Mesendoderm (in vitro differentiated cells): ENCODE data around the gene LYG2.
"Not testable (repeated sequence)": the region's sequence is repeated elsewhere in the genome, so short reads cannot be mapped to it uniquely, and the experiment has no call there.

Experiments
- DNase-seq: peaks from one replicate; pipeline ENCODE4 v3.0.0; 2013
- H2AK5ac ChIP-seq: 2 replicates; pipeline ENCODE4 v1.6.1; 2013; ENCODE audit warnings: low read length, inconsistent platforms
- H2BK120ac ChIP-seq: 2 replicates; pipeline ENCODE4 v1.6.1; 2013; ENCODE audit warnings: low read depth, mild to moderate bottlenecking, low read length, moderate library complexity, mixed read lengths
- H2BK15ac ChIP-seq: replicated peaks from 2 replicates; pipeline ENCODE4 v1.6.1; 2013; ENCODE audit warnings: low read depth, mild to moderate bottlenecking, moderate library complexity
- H2BK5ac ChIP-seq: 2 replicates; pipeline ENCODE4 v1.6.1; 2013; ENCODE audit warnings: low read length, inconsistent platforms
- H3K18ac ChIP-seq: 2 replicates; pipeline ENCODE4 v1.6.1; 2013; ENCODE audit warnings: mild to moderate bottlenecking, low read length, mixed read lengths
- H3K23ac ChIP-seq: one replicate; pipeline ENCODE4 v1.6.1; 2013; ENCODE audit warnings: low read length
- H3K27ac ChIP-seq: 2 replicates; pipeline ENCODE4 v1.5.1; 2013; ENCODE audit warnings: low read depth, mild to moderate bottlenecking, inconsistent platforms, low read length, moderate library complexity
- H3K27me3 ChIP-seq: 2 replicates; pipeline ENCODE4 v1.6.1; 2013; ENCODE audit warnings: low read length, control low read depth, mild to moderate bottlenecking, inconsistent platforms; ENCODE audit not compliant: insufficient read depth, poor library complexity
- H3K36me3 ChIP-seq: 2 replicates; pipeline ENCODE4 v1.6.1; 2013; ENCODE audit warnings: low read length, inconsistent platforms; ENCODE audit not compliant: control insufficient read depth, insufficient read depth
- H3K4ac ChIP-seq: one replicate; pipeline ENCODE4 v1.6.1; 2013; ENCODE audit warnings: low read depth, mild to moderate bottlenecking, low read length, moderate library complexity
- H3K4me1 ChIP-seq: 2 replicates; pipeline ENCODE4 v1.6.1; 2013; ENCODE audit warnings: low read depth, low read length, inconsistent platforms; ENCODE audit not compliant: control insufficient read depth
- H3K4me2 ChIP-seq: 2 replicates; pipeline ENCODE4 v1.6.1; 2013; ENCODE audit warnings: low read length
- H3K4me3 ChIP-seq: 2 replicates; pipeline ENCODE4 v1.5.1; 2013; ENCODE audit warnings: mild to moderate bottlenecking, low read length
- H3K56ac ChIP-seq: one replicate; pipeline ENCODE4 v1.6.1; 2013; ENCODE audit warnings: low read length
- H3K79me1 ChIP-seq: 2 replicates; pipeline ENCODE4 v1.6.1; 2013; ENCODE audit warnings: low read length, inconsistent platforms
- H3K79me2 ChIP-seq: 2 replicates; pipeline ENCODE4 v1.6.1; 2013; ENCODE audit warnings: mild to moderate bottlenecking, low read length; ENCODE audit not compliant: control insufficient read depth, insufficient read depth
- H3K9ac ChIP-seq: 2 replicates; pipeline ENCODE4 v1.6.1; 2013; ENCODE audit warnings: low read length, inconsistent platforms
- H4K5ac ChIP-seq: one replicate; pipeline ENCODE4 v1.6.1; 2013; ENCODE audit warnings: low read length
- H4K8ac ChIP-seq: one replicate; pipeline ENCODE4 v1.6.1; 2013; ENCODE audit warnings: low read depth, mild to moderate bottlenecking, control low read depth, low read length, moderate library complexity
- WGBS: extraction: QIAGEN DNeasy Blood & Tissue Kit; methylation state at CpG from one replicate; pipeline ENCODE4 v1.1.7; 2013; ENCODE audit warnings: low lambda C conversion rate, missing lambda C conversion rate; ENCODE audit not compliant: insufficient coverage; ENCODE audit errors: extremely low coverage; 5-methylcytosine and 5-hydroxymethylcytosine counted together

Gene LYG2

DNA sequence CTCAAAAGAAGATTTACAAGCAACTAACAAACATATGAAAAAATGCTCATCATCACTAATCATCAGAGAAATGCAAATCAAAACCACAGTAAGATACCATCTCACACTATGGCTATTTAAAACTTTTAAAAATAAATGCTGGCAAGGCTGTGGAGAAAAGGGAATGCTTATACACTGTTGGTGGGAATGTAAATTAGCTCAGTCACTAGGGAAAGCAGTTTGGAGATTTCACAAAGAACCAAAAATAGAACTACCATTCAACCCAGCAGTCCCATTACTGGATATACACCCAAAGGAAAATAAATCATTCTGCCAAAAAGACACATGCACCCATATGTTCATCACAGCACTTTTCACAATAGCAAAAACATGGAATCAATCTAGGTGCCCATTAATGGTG is 22.3 kb downstream of the LYG2 start:
- not testable (repeated sequence) for H2BK15ac ChIP-seq, H3K4me2 ChIP-seq, H3K27me3 ChIP-seq, H3K4ac ChIP-seq, H3K4me1 ChIP-seq, DNase-seq, H3K79me1 ChIP-seq, H3K23ac ChIP-seq, H3K27ac ChIP-seq, H2BK120ac ChIP-seq, H4K5ac ChIP-seq, H3K9ac ChIP-seq, H3K56ac ChIP-seq, H3K4me3 ChIP-seq, H3K18ac ChIP-seq, H3K36me3 ChIP-seq, H4K8ac ChIP-seq, H2BK5ac ChIP-seq, H3K79me2 ChIP-seq, H2AK5ac ChIP-seq

DNA sequence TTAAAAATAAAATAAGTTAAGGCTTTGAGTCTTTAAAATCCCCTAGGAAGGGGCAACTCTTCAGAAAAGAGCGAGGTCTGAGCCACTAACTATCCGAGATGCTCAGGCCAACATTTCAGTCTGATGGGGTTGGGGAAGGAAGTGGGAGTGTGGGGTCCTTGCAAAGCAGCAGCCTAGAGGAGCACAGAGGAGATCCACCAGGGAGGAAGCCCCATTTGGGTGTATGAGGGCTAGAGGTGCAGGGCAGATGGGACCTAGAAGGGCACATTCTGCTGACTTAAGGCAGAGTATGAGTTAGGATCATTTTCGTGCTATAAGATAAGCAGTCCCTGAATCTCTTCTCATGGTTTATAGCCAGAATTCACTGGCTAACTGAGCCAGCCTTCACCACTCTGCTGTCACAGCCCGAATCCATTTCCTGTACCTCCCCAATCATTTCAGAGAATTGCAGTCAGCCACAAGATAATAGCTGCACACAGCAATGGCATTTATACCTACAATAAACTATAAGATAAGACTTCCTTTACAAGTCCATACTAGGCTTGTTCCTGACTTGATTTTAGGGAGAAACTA is 37.5 kb downstream of the LYG2 start:
- H3K27ac ChIP-seq = no peak overlapping the region
- no peak overlapping the region for H3K4me3 ChIP-seq
- no peaks in the 10 kb centered on the region for H3K79me1 ChIP-seq
- no CpG with 5 or more reads among the region's 4 CpGs for WGBS
- H3K9ac ChIP-seq = no peak overlapping the region
- H3K18ac ChIP-seq = no peak overlapping the region
- H4K5ac ChIP-seq = no peak overlapping the region
- no peak overlapping the region for H2AK5ac ChIP-seq
- H3K4ac ChIP-seq = no peak overlapping the region
- H3K23ac ChIP-seq = no peak overlapping the region
- no peaks in the 10 kb centered on the region for H3K79me2 ChIP-seq
- no peak for DNase-seq
- no peaks in the 10 kb centered on the region for H3K4me1 ChIP-seq
- H2BK15ac ChIP-seq = no peak overlapping the region
- H3K36me3 ChIP-seq = no peaks in the 10 kb centered on the region
- H4K8ac ChIP-seq = no peak overlapping the region
- H2BK5ac ChIP-seq = no peak overlapping the region
- H3K27me3 ChIP-seq = no peaks in the 10 kb centered on the region
- no peak overlapping the region for H2BK120ac ChIP-seq
- no peak overlapping the region for H3K4me2 ChIP-seq
- H3K56ac ChIP-seq = no peak overlapping the region

DNA sequence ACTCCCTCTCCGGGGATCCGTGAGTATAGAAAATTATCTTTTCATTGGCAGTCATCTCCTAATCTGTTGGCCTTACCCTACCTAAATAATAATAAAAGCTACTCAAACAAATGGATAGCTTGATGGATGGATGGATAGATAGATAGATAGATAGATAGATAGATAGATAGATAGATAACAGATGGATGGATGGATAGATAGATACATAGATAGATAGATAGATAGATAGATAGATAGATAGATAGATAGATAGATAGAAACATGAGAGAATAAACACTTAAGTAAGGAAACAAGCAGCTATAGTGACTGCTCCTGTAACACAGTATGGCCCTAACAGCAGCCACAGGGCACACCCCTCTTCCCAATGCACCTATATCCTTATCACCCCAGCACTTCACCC is 39.4 kb downstream of the LYG2 start:
- no peak overlapping the region for H3K4me2 ChIP-seq
- H3K4ac ChIP-seq = no peak overlapping the region
- DNase-seq = no peak
- no peaks in the 10 kb centered on the region for H3K27me3 ChIP-seq
- WGBS = no CpG with 5 or more reads among the region's 2 CpGs
- H4K8ac ChIP-seq = no peak overlapping the region
- H3K23ac ChIP-seq = no peak overlapping the region
- H3K18ac ChIP-seq = no peak overlapping the region
- H4K5ac ChIP-seq = no peak overlapping the region
- no peaks in the 10 kb centered on the region for H3K4me1 ChIP-seq
- no peaks in the 10 kb centered on the region for H3K79me1 ChIP-seq
- H2AK5ac ChIP-seq = no peak overlapping the region
- H2BK5ac ChIP-seq = no peak overlapping the region
- H3K9ac ChIP-seq = no peak overlapping the region
- H3K56ac ChIP-seq = no peak overlapping the region
- H2BK15ac ChIP-seq = no peak overlapping the region
- H3K36me3 ChIP-seq = no peaks in the 10 kb centered on the region
- no peak overlapping the region for H3K27ac ChIP-seq
- no peaks in the 10 kb centered on the region for H3K79me2 ChIP-seq
- no peak overlapping the region for H2BK120ac ChIP-seq
- no peak overlapping the region for H3K4me3 ChIP-seq

DNA sequence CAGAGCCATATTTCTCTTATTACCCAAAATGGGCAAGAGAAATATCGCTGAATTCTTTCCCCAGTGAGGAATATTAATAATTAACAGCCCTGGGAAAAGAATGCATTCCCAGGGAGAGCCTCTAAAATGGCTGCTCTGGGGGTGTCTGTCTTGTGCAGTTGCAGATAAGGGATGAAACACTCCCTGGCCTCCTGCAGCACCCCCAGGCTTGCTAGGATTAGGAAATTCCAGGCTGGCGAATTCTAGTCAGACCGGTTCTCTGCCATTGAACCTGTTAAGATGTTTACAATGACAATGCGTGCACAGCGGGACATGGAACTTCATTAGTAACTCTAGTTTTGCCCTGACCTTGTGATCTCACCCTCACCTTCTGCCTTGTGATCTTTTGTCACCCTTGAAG is 50.0 kb downstream of the LYG2 start:
- Histone ChIP-seq H3K79me1 (no peaks in the 10 kb centered on the region), H3K27ac (no peak overlapping the region), H2AK5ac (no peak overlapping the region), H3K23ac (no peak overlapping the region), H3K4ac (no peak overlapping the region), H3K56ac (no peak overlapping the region), H3K36me3 (no peaks in the 10 kb centered on the region), H2BK5ac (no peak overlapping the region), H3K18ac (no peak overlapping the region), H4K8ac (no peak overlapping the region), H3K4me3 (no peak overlapping the region), H3K27me3 (no peaks in the 10 kb centered on the region), H3K79me2 (no peaks in the 10 kb centered on the region), H3K4me1 (no peaks in the 10 kb centered on the region), H2BK15ac (no peak overlapping the region), H4K5ac (no peak overlapping the region), H2BK120ac (no peak overlapping the region), H3K9ac (no peak overlapping the region), H3K4me2 (no peak overlapping the region)
- no CpG with 5 or more reads among the region's 5 CpGs for WGBS
- peak; percentile 49 for DNase-seq

DNA sequence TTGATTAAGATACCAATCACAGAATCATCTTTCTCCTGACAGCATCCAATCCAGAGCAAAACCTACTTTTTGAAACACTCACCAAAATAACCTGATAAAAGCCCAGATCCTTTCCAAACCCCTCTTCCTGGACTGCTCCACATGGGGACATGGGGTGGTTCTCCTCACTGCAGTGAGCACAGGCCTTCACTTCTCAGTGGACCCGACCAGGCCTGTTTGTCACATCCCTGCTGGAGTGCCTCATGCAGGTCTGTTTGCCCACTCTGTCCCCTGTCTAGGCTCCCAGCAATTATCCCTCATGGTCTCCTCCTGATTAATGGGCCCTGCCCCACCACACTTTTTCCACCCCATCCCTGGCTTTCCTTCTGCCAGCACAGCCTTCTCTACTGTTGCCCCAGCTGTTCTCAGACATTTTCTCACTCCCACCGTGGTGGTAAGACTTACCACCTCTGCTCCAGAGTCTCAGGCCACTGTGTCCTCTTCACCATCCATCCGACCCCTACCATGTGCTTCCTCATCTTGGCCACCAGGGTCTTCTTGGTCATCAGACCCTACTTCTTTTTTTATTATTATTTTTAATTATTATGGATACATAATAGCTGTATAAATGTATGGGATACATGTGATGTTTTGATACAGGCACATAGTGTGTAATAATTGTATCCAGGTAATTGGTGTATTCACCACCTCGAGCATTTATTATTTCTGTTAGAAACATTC is 53.3 kb downstream of the LYG2 start:
- Histone ChIP-seq H2BK15ac (no peak overlapping the region), H3K27ac (no peak overlapping the region), H2BK120ac (no peak overlapping the region), H3K4me1 (no peaks in the 10 kb centered on the region), H3K23ac (no peak overlapping the region), H3K4ac (no peak overlapping the region), H3K4me2 (no peak overlapping the region), H4K5ac (no peak overlapping the region), H3K27me3 (no peaks in the 10 kb centered on the region), H3K36me3 (no peaks in the 10 kb centered on the region), H3K79me2 (no peaks in the 10 kb centered on the region), H4K8ac (no peak overlapping the region), H2BK5ac (no peak overlapping the region), H2AK5ac (no peak overlapping the region), H3K56ac (no peak overlapping the region), H3K18ac (no peak overlapping the region), H3K4me3 (no peak overlapping the region), H3K79me1 (no peaks in the 10 kb centered on the region), H3K9ac (no peak overlapping the region)
- WGBS = no CpG with 5 or more reads among the region's 4 CpGs
- DNase-seq = no peak
